BLaER1 treated with 17β-estradiol and CSF1 and Interleukin-3, amounts not matched to agents 10 nM and 100 nM (cell line): Measurements from ENCODE around the gene MSANTD1.

Experiments
- H3K27ac ChIP-seq, 11 experiments: shearing (Covaris generic); formaldehyde crosslinking; 2 replicates each; pipeline ENCODE4 v1.8.1; 2022
- H3K27me3 ChIP-seq, 11 experiments: shearing (Covaris generic); formaldehyde crosslinking; 2 replicates each; pipeline ENCODE4 v1.8.1; 2022
- H3K36me3 ChIP-seq, 11 experiments: shearing (Covaris generic); formaldehyde crosslinking; 2 replicates each; pipeline ENCODE4 v1.8.1; 2022
- H3K4me1 ChIP-seq, 10 experiments: shearing (Covaris generic); formaldehyde crosslinking; 2 replicates each; pipeline ENCODE4 v1.8.1; 2022
- H3K4me2 ChIP-seq, 11 experiments: shearing (Covaris generic); formaldehyde crosslinking; 2 replicates each; pipeline ENCODE4 v1.8.1; 2022
- H3K4me3 ChIP-seq, 10 experiments: shearing (Covaris generic); formaldehyde crosslinking; 2 replicates each; pipeline ENCODE4 v1.8.1; 2022
- H3K9ac ChIP-seq, 11 experiments: shearing (Covaris generic); formaldehyde crosslinking; 2 replicates each; pipeline ENCODE4 v1.8.1; 2022
- H3K9me3 ChIP-seq, 11 experiments: shearing (Covaris generic); formaldehyde crosslinking; replicated peaks in 1 of 11; 2 replicates each; pipeline ENCODE4 v1.8.1; 2022
- H4K20me1 ChIP-seq, 11 experiments: shearing (Covaris generic); formaldehyde crosslinking; 2 replicates each; pipeline ENCODE4 v1.8.1; 2022
- Cebpa-rat ChIP-seq, 11 experiments: shearing (Covaris generic); IDR thresholded peaks; 2 replicates each; pipeline ENCODE4 v1.8.1; 2022

Gene MSANTD1

DNA sequence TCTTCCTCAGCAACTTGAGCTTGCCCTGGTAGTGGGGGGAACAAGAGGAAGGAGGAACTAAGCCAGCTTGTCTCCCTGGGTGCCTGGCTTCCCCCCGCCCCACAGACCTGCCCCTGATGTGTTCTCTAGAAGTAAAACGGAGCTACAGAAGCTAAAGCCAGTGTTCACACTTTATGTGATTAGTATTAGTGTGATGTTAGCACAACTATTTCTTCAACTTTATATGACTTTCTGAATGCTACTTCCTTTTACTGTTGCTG lies 54.5 kb downstream of the MSANTD1 start:
- H3K4me1 ChIP-seq, result peaks cover 92 to 100% (median 100%) of the 10 kb centered on the region in 10 experiments
- H3K27me3 ChIP-seq, result no peaks in the 10 kb centered on the region
- H3K9ac ChIP-seq, result peak overlapping the region in 9 of 11 experiments; percentile 49 to 92 (median 85); a peak in 15 of 22 replicates
- H3K27ac ChIP-seq, result peak overlapping the region in 10 of 11 experiments; percentile 53 to 100 (median 98); a peak in 20 of 22 replicates
- peak overlapping the region in 5 of 10 experiments; percentile 46 to 59 (median 50); a peak in 6 of 20 replicates for H3K4me3 ChIP-seq
- H3K9me3 ChIP-seq, result no peaks in the 10 kb centered on the region
- peak overlapping the region; percentile 87 to 100 (median 94) for H3K4me2 ChIP-seq
- no peak for TF ChIP-seq Cebpa-rat (IDR thresholded peaks at IDR 0.05)
- peaks cover 14 to 69% (median 48%) of the 10 kb centered on the region in 11 experiments; a peak in 20 of 22 replicates for H4K20me1 ChIP-seq
- H3K36me3 ChIP-seq, result no peaks in the 10 kb centered on the region; a peak in 1 of 22 replicates

DNA sequence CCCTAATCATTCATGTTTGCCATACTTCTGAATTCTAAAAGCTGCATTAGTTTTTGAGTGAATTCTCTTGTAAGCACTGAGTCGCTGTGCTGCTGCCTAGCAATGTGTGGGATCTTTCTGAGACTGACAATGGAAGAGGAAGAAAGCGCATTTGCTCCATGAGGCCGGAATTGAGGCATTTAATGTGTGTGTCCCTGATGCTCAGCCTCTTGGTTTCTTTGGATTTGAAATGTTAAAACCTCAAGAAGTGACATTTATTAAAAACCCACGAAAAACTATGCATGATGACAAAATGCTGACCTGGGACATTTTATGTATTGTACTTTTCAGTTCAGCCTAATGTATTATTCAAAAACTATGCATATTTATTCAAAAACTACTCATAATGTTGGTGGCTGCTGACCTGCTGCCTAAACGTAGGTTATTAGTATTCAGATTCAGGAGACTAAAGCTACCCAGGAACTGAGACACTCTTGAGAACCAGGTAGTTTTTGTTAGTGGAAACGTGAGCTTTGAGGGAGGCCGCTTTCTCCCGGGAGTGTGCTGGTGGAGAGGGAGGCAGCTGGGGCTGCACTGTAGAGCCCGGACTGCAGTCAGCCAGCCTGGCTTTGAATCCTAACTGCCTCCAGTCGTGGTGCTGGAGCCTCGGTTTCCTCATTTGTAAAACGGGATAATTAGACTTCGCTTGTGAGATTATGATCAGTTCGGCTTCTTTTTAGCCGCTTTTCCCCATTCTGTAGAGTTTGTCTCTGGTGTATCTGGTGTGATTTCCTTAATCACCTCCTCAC lies 55.2 kb downstream of the MSANTD1 start:
- peak overlapping the region in 9 of 11 experiments; percentile 93 to 100 (median 99); a peak in 18 of 22 replicates for H3K27ac ChIP-seq
- H3K4me2 ChIP-seq, result peak overlapping the region; percentile 87 to 100 (median 94)
- no peak for TF ChIP-seq Cebpa-rat (IDR thresholded peaks at IDR 0.05)
- peak overlapping the region in 8 of 11 experiments; percentile 82 to 92 (median 86); a peak in 14 of 22 replicates for H3K9ac ChIP-seq
- H3K4me1 ChIP-seq, result peaks cover 89 to 100% (median 100%) of the 10 kb centered on the region in 10 experiments
- peak overlapping the region in 2 of 10 experiments; percentile 11 to 50; a peak in 3 of 20 replicates for H3K4me3 ChIP-seq
- H4K20me1 ChIP-seq, result peaks cover 12 to 68% (median 43%) of the 10 kb centered on the region in 11 experiments; a peak in 20 of 22 replicates
- H3K36me3 ChIP-seq, result no peaks in the 10 kb centered on the region; a peak in 1 of 22 replicates
- no peaks in the 10 kb centered on the region for H3K27me3 ChIP-seq
- no peaks in the 10 kb centered on the region for H3K9me3 ChIP-seq

GRCh38 chr4:3304831-3305609 lies 56.1 kb downstream of the MSANTD1 start:
- Histone ChIP-seq H3K9me3 (no peaks in the 10 kb centered on the region), H3K4me2 (peak overlapping the region; percentile 87 to 100 (median 94)), H3K4me3 (peak overlapping the region in 5 of 10 experiments; percentile 3 to 40 (median 13); a peak in 7 of 20 replicates), H3K36me3 (no peaks in the 10 kb centered on the region; a peak in 1 of 22 replicates), H4K20me1 (peaks cover 3 to 67% (median 43%) of the 10 kb centered on the region in 11 experiments; a peak in 20 of 22 replicates), H3K27me3 (no peaks in the 10 kb centered on the region), H3K4me1 (peaks cover 80 to 100% (median 100%) of the 10 kb centered on the region in 10 experiments), H3K9ac (peak overlapping the region; percentile 26 to 92 (median 83); a peak in 19 of 22 replicates), H3K27ac (peak overlapping the region; percentile 68 to 100 (median 98))
- TF ChIP-seq Cebpa-rat (IDR thresholded peaks at IDR 0.05), result no peak

GRCh38 chr4:3305610-3306371 lies 56.8 kb downstream of the MSANTD1 start:
- Histone ChIP-seq H3K4me2 (peak overlapping the region; percentile 87 to 100 (median 94)), H3K4me1 (peaks cover 72 to 100% (median 100%) of the 10 kb centered on the region in 10 experiments), H3K36me3 (peaks cover 0 to 4% (median 0%) of the 10 kb centered on the region in 11 experiments; a peak in 1 of 22 replicates), H3K9me3 (no peaks in the 10 kb centered on the region), H3K27me3 (no peaks in the 10 kb centered on the region), H3K4me3 (peak overlapping the region in 8 of 10 experiments; percentile 16 to 52 (median 40); a peak in 12 of 20 replicates), H3K9ac (peak overlapping the region; percentile 26 to 92 (median 83); a peak in 21 of 22 replicates), H4K20me1 (peaks cover 0 to 67% (median 43%) of the 10 kb centered on the region in 11 experiments; a peak in 20 of 22 replicates), H3K27ac (peak overlapping the region; percentile 68 to 100 (median 98))
- no peak for TF ChIP-seq Cebpa-rat (IDR thresholded peaks at IDR 0.05)
